ENCODE measurements around the gene SEC61B. TPM values are rescaled to one million over a fixed set of nuclear protein-coding genes. Genes with fewer than 3 reads are reported as not detected.

The SEC61B gene
- total RNA-seq, 1 donor, result 48.6 TPM

- Histone ChIP-seq H3K4me3 (ENCODE audit: low read length) (no peak overlapping the region), H3K27me3 (ENCODE audit: insufficient read depth, low read length) (no peaks in the 10 kb centered on the region), H3K9me3 (ENCODE audit: low read depth, low read length) (no peaks in the 10 kb centered on the region), H3K4me1 (ENCODE audit: insufficient read depth, low read length) (peaks cover 7% of the 10 kb centered on the region)
These were observed 44.4 kb downstream of the SEC61B start for GRCh38 chr9:99266255-99267023.

- Histone ChIP-seq H3K27me3 (ENCODE audit: insufficient read depth, low read length) (no peaks in the 10 kb centered on the region), H3K9me3 (ENCODE audit: low read depth, low read length) (no peaks in the 10 kb centered on the region), H3K4me3 (ENCODE audit: low read length) (no peak overlapping the region), H3K4me1 (ENCODE audit: insufficient read depth, low read length) (peaks cover 7% of the 10 kb centered on the region)
These were observed 47.3 kb downstream of the SEC61B start for GRCh38 chr9:99269416-99269815.

- Histone ChIP-seq H3K27me3 (ENCODE audit: insufficient read depth, low read length) (no peaks in the 10 kb centered on the region), H3K4me3 (ENCODE audit: low read length) (no peak overlapping the region), H3K4me1 (ENCODE audit: insufficient read depth, low read length) (peaks cover 7% of the 10 kb centered on the region), H3K9me3 (ENCODE audit: low read depth, low read length) (no peaks in the 10 kb centered on the region)
These were observed 48.4 kb downstream of the SEC61B start for GRCh38 chr9:99270491-99270890.

DNA sequence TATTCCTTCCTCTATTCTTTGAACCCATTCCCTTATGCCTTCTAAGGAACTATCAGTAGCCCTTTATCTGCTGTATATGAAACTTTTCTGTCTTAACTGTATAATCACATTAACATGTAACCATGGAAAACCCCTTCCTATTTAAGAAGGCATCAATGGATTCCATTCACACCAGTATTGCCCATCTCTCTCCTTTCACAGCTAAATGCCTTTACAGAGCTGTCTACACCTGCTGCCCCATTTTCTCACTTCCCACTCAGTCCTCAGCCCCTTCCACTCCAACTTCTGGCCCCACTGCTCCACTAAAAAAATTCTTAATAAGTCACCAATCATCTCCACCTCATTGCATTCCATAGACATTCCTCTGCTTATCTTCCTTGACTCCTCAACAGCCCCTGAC, 50.8 kb downstream of the SEC61B start:
- no peaks in the 10 kb centered on the region for H3K4me1 ChIP-seq (ENCODE audit: insufficient read depth, low read length)
- H3K27me3 ChIP-seq (ENCODE audit: insufficient read depth, low read length), result no peaks in the 10 kb centered on the region
- H3K9me3 ChIP-seq (ENCODE audit: low read depth, low read length), result no peaks in the 10 kb centered on the region
- H3K4me3 ChIP-seq (ENCODE audit: low read length), result no peak overlapping the region

GRCh38 chr9:99274016-99274415, 51.9 kb downstream of the SEC61B start:
- Histone ChIP-seq H3K4me1 (ENCODE audit: insufficient read depth, low read length) (no peaks in the 10 kb centered on the region), H3K27me3 (ENCODE audit: insufficient read depth, low read length) (no peaks in the 10 kb centered on the region), H3K4me3 (ENCODE audit: low read length) (no peak overlapping the region), H3K9me3 (ENCODE audit: low read depth, low read length) (no peaks in the 10 kb centered on the region)

DNA sequence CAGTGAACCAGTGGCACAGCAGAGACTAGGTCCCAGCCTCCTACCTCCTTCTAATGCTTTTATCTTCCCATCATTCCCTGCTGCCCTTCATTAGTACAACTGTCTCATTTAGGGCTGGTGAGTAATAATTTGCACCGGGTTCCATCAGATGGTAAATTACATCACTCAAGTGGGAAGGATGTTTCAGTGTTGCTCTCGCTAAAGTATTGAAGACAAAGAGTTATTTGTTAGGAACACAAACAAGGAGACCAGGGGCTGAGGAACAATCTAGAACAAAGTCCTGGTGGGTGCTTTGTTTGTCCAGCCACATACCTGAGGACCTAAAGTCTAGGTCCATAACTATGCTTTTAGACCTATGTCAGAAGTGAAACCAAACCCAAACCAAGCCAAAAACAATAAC, 52.4 kb downstream of the SEC61B start:
- H3K4me1 ChIP-seq (ENCODE audit: insufficient read depth, low read length), result no peaks in the 10 kb centered on the region
- H3K27me3 ChIP-seq (ENCODE audit: insufficient read depth, low read length), result no peaks in the 10 kb centered on the region
- H3K9me3 ChIP-seq (ENCODE audit: low read depth, low read length), result no peaks in the 10 kb centered on the region
- H3K4me3 ChIP-seq (ENCODE audit: low read length), result no peak overlapping the region

Other genes with a start within 250 kb of the SEC61B start
- gene TGFBR1, start 117.2 kb upstream of the SEC61B start, total RNA-seq, result 31.3 TPM
- 24.5 TPM for gene ALG2, start 340 bp upstream of the SEC61B start, total RNA-seq